Measurements from ENCODE around the gene SHC1.
A peak's percentile ranks its signal among the peaks of the same experiment; 100 is the strongest.

DNA sequence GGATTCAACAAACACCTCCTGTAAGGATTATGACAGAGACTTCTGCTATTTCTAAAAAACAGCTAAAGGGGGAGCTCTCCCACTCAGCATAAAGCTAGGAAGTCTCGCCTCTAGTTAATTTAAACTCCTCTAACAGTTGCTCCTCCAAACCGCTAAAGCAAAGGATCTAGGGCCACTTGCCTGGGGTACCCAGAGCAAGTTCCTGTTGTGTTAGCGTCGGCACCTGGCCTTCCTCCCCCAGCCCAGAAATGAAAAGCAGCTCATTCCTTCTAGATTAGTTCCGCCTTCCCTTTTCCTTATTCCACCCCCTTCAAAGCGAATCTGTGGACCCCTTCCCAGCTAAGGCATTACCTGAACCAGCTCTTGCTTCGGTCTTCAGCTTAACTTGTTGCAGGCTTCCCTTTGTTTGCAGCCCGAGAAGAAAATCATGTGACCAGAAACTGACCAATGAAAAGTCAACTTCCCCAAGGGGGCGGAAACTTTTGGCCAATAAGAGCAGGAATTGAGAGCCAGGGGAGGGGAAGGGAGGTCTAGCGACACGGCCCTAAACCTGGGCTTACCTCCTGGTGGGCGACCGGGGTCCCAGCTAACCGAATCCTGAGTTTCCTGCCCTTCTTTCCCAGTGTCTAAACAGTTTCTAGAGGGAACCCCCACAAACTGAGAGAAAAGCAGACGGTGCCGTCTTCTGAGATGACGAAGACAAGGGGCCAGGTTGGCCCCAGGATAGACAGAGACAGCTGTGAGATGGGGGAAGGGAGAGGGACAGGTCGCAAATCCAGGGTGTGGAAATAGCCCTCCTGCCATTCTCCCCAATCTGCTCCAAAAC is 14.6 kb downstream of the SHC1 start, which contains the start of gene PBXIP1:
- TF ChIP-seq YY1 (tag by site-specific recombination; IDR thresholded peaks at IDR 0.05) (no peak), ZSCAN23 (tag by site-specific recombination; IDR thresholded peaks at IDR 0.05) (no peak), ZNF274 (IDR thresholded peaks at IDR 0.05; ENCODE audit: low read length) (no peak), ZNF274 (tag by site-specific recombination; IDR thresholded peaks at IDR 0.05; ENCODE audit: borderline replicate concordance) (no peak), MYNN (tag by site-specific recombination; IDR thresholded peaks at IDR 0.05; ENCODE audit: borderline replicate concordance) (no peak), ZFP41 (tag by site-specific recombination; IDR thresholded peaks at IDR 0.05; ENCODE audit: borderline replicate concordance) (no peak), ZNF433 (tag by site-specific recombination; IDR thresholded peaks at IDR 0.05; ENCODE audit: low read depth) (no peak)
- TF ChIP-seq, protein P1, sequence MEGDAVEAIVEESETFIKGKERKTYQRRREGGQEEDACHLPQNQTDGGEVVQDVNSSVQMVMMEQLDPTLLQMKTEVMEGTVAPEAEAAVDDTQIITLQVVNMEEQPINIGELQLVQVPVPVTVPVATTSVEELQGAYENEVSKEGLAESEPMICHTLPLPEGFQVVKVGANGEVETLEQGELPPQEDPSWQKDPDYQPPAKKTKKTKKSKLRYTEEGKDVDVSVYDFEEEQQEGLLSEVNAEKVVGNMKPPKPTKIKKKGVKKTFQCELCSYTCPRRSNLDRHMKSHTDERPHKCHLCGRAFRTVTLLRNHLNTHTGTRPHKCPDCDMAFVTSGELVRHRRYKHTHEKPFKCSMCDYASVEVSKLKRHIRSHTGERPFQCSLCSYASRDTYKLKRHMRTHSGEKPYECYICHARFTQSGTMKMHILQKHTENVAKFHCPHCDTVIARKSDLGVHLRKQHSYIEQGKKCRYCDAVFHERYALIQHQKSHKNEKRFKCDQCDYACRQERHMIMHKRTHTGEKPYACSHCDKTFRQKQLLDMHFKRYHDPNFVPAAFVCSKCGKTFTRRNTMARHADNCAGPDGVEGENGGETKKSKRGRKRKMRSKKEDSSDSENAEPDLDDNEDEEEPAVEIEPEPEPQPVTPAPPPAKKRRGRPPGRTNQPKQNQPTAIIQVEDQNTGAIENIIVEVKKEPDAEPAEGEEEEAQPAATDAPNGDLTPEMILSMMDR (tag by site-specific recombination; IDR thresholded peaks at IDR 0.05): peak; percentile 20; the same call in 1 of the 2 replicates
- TF ChIP-seq, protein P2, sequence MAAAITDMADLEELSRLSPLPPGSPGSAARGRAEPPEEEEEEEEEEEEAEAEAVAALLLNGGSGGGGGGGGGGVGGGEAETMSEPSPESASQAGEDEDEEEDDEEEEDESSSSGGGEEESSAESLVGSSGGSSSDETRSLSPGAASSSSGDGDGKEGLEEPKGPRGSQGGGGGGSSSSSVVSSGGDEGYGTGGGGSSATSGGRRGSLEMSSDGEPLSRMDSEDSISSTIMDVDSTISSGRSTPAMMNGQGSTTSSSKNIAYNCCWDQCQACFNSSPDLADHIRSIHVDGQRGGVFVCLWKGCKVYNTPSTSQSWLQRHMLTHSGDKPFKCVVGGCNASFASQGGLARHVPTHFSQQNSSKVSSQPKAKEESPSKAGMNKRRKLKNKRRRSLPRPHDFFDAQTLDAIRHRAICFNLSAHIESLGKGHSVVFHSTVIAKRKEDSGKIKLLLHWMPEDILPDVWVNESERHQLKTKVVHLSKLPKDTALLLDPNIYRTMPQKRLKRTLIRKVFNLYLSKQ (tag by site-specific recombination; IDR thresholded peaks at IDR 0.05; ENCODE audit: borderline replicate concordance): no peak
- TF ChIP-seq, protein P3, sequence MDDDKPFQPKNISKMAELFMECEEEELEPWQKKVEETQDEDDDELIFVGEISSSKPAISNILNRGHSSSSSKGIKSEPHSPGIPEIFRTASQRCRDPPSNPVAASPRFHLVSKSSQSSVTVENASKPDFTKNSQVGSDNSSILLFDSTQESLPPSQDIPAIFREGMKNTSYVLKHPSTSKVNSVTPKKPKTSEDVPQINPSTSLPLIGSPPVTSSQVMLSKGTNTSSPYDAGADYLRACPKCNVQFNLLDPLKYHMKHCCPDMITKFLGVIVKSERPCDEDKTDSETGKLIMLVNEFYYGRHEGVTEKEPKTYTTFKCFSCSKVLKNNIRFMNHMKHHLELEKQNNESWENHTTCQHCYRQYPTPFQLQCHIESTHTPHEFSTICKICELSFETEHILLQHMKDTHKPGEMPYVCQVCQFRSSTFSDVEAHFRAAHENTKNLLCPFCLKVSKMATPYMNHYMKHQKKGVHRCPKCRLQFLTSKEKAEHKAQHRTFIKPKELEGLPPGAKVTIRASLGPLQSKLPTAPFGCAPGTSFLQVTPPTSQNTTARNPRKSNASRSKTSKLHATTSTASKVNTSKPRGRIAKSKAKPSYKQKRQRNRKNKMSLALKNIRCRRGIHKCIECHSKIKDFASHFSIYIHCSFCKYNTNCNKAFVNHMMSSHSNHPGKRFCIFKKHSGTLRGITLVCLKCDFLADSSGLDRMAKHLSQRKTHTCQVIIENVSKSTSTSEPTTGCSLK (tag by site-specific recombination; IDR thresholded peaks at IDR 0.05): no peak
- TF ChIP-seq, protein P4, sequence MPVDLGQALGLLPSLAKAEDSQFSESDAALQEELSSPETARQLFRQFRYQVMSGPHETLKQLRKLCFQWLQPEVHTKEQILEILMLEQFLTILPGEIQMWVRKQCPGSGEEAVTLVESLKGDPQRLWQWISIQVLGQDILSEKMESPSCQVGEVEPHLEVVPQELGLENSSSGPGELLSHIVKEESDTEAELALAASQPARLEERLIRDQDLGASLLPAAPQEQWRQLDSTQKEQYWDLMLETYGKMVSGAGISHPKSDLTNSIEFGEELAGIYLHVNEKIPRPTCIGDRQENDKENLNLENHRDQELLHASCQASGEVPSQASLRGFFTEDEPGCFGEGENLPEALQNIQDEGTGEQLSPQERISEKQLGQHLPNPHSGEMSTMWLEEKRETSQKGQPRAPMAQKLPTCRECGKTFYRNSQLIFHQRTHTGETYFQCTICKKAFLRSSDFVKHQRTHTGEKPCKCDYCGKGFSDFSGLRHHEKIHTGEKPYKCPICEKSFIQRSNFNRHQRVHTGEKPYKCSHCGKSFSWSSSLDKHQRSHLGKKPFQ (tag by site-specific recombination; IDR thresholded peaks at IDR 0.05): no peak
- TF ChIP-seq, protein P5, sequence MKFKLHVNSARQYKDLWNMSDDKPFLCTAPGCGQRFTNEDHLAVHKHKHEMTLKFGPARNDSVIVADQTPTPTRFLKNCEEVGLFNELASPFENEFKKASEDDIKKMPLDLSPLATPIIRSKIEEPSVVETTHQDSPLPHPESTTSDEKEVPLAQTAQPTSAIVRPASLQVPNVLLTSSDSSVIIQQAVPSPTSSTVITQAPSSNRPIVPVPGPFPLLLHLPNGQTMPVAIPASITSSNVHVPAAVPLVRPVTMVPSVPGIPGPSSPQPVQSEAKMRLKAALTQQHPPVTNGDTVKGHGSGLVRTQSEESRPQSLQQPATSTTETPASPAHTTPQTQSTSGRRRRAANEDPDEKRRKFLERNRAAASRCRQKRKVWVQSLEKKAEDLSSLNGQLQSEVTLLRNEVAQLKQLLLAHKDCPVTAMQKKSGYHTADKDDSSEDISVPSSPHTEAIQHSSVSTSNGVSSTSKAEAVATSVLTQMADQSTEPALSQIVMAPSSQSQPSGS (tag by site-specific recombination; IDR thresholded peaks at IDR 0.05; ENCODE audit: low read depth): no peak
- TF ChIP-seq, protein P6, sequence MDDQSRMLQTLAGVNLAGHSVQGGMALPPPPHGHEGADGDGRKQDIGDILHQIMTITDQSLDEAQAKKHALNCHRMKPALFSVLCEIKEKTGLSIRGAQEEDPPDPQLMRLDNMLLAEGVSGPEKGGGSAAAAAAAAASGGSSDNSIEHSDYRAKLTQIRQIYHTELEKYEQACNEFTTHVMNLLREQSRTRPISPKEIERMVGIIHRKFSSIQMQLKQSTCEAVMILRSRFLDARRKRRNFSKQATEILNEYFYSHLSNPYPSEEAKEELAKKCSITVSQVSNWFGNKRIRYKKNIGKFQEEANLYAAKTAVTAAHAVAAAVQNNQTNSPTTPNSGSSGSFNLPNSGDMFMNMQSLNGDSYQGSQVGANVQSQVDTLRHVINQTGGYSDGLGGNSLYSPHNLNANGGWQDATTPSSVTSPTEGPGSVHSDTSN (CRISPR knock-in tag; IDR thresholded peaks at IDR 0.05): no peak

Data from HEK293 (cell line).